ENCODE results near the gene PLA2G2A.
"Not testable (repeated sequence)": the region's sequence is repeated elsewhere in the genome, so short reads cannot be mapped to it uniquely, and the experiment has no call there.

Gene PLA2G2A

DNA sequence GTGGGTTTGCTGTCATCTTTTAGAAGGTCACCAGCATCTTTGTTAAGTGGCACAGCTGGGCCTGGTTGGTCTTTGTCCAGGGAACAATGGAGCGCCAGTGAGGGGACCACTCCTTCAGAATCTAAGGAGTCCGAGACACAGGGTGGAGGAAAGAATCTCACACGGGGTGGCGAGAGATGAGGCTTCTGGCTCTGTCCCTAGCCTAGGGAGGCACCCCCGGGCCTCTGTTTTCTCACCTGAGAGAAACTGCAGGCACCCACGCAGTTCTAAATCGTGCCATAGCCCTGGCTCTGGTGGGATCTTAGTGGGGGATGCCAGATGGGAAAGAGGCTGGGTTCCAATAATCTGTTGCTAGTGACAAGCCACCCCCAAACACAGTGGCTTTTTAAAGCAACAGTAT, 45.1 kb downstream of the PLA2G2A start:
- Mint-ChIP-seq H3K4me3 (no peak overlapping the region), H3K9me3 (peaks cover 41% of the 10 kb centered on the region), H3K4me1 (ENCODE audit: low read depth) (no peaks in the 10 kb centered on the region), H3K36me3 (ENCODE audit: low read depth) (no peaks in the 10 kb centered on the region), H3K27ac (no peak overlapping the region), H3K27me3 (peaks cover 4% of the 10 kb centered on the region)
- intact Hi-C loops (cut with micrococcal nuclease), result no loop called here

GRCh38 chr1:19932866-19933265, 46.6 kb downstream of the PLA2G2A start:
- H3K9me3 Mint-ChIP-seq, result peaks cover 41% of the 10 kb centered on the region
- intact Hi-C loops (cut with micrococcal nuclease), result no loop called here
- H3K27me3 Mint-ChIP-seq, result peaks cover 5% of the 10 kb centered on the region
- H3K36me3 Mint-ChIP-seq (ENCODE audit: low read depth), result no peaks in the 10 kb centered on the region
- no peak overlapping the region for H3K27ac Mint-ChIP-seq
- no peaks in the 10 kb centered on the region for H3K4me1 Mint-ChIP-seq (ENCODE audit: low read depth)
- H3K4me3 Mint-ChIP-seq, result no peak overlapping the region

DNA sequence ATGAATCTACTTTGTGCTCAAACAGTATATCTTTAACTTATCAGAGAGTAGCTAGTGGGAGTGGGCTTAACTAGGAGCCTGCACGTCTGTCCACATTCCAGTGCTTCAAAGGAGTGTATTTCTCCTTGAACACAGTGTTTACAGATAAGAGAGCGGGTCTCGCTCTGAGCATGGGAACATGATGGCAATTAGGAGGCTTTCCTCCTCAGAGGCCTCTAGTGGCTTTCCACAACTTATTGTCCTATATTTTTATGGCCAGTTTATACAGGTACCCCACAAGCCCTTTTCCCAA, 52.3 kb downstream of the PLA2G2A start:
- H3K27ac Mint-ChIP-seq; H3K36me3 Mint-ChIP-seq (ENCODE audit: low read depth); H3K4me1 Mint-ChIP-seq (ENCODE audit: low read depth); H3K4me3 Mint-ChIP-seq; intact Hi-C loops (cut with micrococcal nuclease); H3K27me3 Mint-ChIP-seq: not testable (repeated sequence)
- H3K9me3 Mint-ChIP-seq, result peaks cover 25% of the 10 kb centered on the region

DNA sequence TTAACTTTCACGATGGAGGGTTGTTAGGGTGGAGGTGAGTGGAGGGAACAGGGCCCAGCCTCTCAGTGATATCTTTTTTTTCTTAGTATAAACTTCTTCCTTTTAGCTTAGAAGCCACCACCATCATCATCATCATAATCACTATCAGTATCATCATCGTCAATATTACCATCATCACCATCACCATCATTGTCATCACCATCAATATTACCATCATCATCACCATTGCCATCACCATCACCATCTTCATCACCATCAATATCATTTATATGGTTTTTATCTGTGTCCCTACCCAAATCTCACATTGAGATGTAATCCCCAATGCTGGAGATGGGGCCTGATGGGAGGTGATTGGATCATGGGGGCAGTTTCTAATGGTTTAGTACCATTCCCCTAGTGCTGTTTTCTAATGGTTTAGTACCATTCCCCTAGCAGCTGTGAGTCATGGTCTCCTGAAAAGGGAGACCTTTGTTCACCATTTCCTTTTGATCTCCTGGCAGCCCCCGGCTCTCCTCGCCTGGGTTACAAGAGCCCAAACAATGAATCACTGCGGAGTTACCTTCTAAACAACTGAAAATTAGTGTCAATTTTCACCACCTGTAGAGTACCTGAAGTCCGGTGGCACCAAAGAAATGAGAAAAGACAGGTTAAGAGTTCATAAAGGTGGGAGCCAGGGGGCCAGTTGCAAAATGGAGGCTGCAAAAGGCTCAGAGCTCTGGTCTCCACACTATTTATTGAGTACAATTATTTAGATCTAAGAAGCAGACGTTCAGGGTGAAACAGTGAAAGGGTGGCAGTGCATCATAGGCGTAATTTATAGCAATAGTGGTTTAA, 52.9 kb downstream of the PLA2G2A start:
- Mint-ChIP-seq H3K4me3 (no peak overlapping the region), H3K9me3 (peaks cover 19% of the 10 kb centered on the region), H3K4me1 (ENCODE audit: low read depth) (no peaks in the 10 kb centered on the region), H3K36me3 (ENCODE audit: low read depth) (no peaks in the 10 kb centered on the region), H3K27me3 (peaks cover 3% of the 10 kb centered on the region), H3K27ac (no peak overlapping the region)
- intact Hi-C loops (cut with micrococcal nuclease), result no loop called here
